GM23338 (cell line): ENCODE results near the gene PDE1A.

ENCODE experiments used
- CREB1 ChIP-seq: fragments of 250-450 bp; sonication (Bioruptor Pico); IDR thresholded peaks from 2 replicates; pipeline ENCODE4 v1.5.0; 2020; ENCODE audit warnings: low read depth, mild to moderate bottlenecking, moderate library complexity
- CTCF ChIP-seq, 2 experiments: fragments of 200-600 bp in 1 of 2; sonication (generic) in 1 of 2; conservative IDR thresholded peaks; 2 replicates each; pipeline versions ENCODE4 v1.5.1 to v1.6.1; 2016 to 2017; ENCODE audit warnings: antibody characterized with exemption in 2 of 2, low read depth in 2 of 2, mild to moderate bottlenecking in 2 of 2, moderate library complexity in 1 of 2
- ETS1 ChIP-seq: IDR thresholded peaks from 2 replicates; pipeline ENCODE4 v1.6.1; 2016; ENCODE audit warnings: antibody characterized with exemption
- EZH2 ChIP-seq: fragments of 200-600 bp; sonication (generic); IDR thresholded peaks from one replicate; pipeline ENCODE4 v1.8.0; 2017; ENCODE audit warnings: antibody characterized with exemption, mild to moderate bottlenecking, low read depth; ENCODE audit not compliant: unreplicated experiment
- EZH2phosphoT487 ChIP-seq: fragments of 200-600 bp; sonication (generic); IDR thresholded peaks from one replicate; pipeline ENCODE4 v1.8.1; 2018; ENCODE audit warnings: antibody characterized with exemption; ENCODE audit not compliant: unreplicated experiment
- JUNB ChIP-seq: IDR thresholded peaks from one replicate; pipeline ENCODE4 v1.6.1; 2016; ENCODE audit warnings: antibody characterized with exemption; ENCODE audit not compliant: unreplicated experiment
- NANOG ChIP-seq: IDR thresholded peaks from 2 replicates; pipeline ENCODE4 v1.6.1; 2016; ENCODE audit warnings: antibody characterized with exemption, borderline replicate concordance
- POLR2AphosphoS5 ChIP-seq: IDR thresholded peaks from 2 replicates; pipeline ENCODE4 v1.6.1; 2016; ENCODE audit warnings: antibody characterized with exemption, low read depth
- REST ChIP-seq: IDR thresholded peaks from one replicate; pipeline ENCODE4 v1.6.1; 2018; ENCODE audit warnings: antibody characterized with exemption; ENCODE audit not compliant: unreplicated experiment
- STAT1 ChIP-seq: IDR thresholded peaks from one replicate; pipeline ENCODE4 v1.6.1; 2016; ENCODE audit warnings: antibody characterized with exemption; ENCODE audit not compliant: unreplicated experiment

GRCh38 chr2:182166841-182167240, 260.0 kb downstream of the PDE1A start:
- TF ChIP-seq STAT1 (no peak), CTCF (conservative IDR thresholded peaks at IDR 0.05; ENCODE audit: low read depth in 2 of 2) (no peak), REST (no peak), EZH2phosphoT487 (no peak), EZH2 (no peak), POLR2AphosphoS5 (no peak), CREB1 (no peak), NANOG (no peak), JUNB (no peak), ETS1 (no peak)
